K562 (cell line): ENCODE measurements around the gene SPX.

Experiments
- CREB1 ChIP-seq, 2 experiments: sonication (generic) in 1 of 2; formaldehyde crosslinking in 1 of 2; IDR thresholded peaks; 2 replicates each; pipeline versions ENCODE4 v1.6.1 to v1.8.0; 2012 to 2022; ENCODE audit warnings: inconsistent platforms in 1 of 2, mild to moderate bottlenecking in 1 of 2, missing genetic modification reagents in 1 of 2, moderate library complexity in 1 of 2
- CREM ChIP-seq: IDR thresholded peaks from 2 replicates; pipeline ENCODE4 v1.6.1; 2014; ENCODE audit warnings: antibody characterized with exemption, low read depth
- FOXM1 ChIP-seq, 2 experiments: fragments of 450-650 bp in 1 of 2; sonication (generic) in 1 of 2; formaldehyde crosslinking in 1 of 2; IDR thresholded peaks; 2 replicates each; pipeline versions ENCODE4 v1.6.1 to v1.9.0; 2017 to 2022; ENCODE audit warnings: low read depth in 2 of 2, mild to moderate bottlenecking in 2 of 2, missing genetic modification reagents in 1 of 2, moderate library complexity in 1 of 2
- KLF10 ChIP-seq: fragments of 250-450 bp; sonication (Bioruptor Pico); IDR thresholded peaks from 2 replicates; pipeline ENCODE4 v1.6.1; 2021; ENCODE audit warnings: matching md5 sums
- NFRKB ChIP-seq: fragments of 450-650 bp; IDR thresholded peaks from 2 replicates; pipeline ENCODE4 v1.6.1; 2016; ENCODE audit warnings: low read depth
- RFX1 ChIP-seq: fragments of 450-650 bp; IDR thresholded peaks from 2 replicates; pipeline ENCODE4 v1.6.1; 2016; ENCODE audit warnings: mild to moderate bottlenecking, moderate library complexity
- TF ChIP-seq, protein P1 (sequence below): IDR thresholded peaks from 2 replicates; pipeline ENCODE4 v1.6.1; 2016; ENCODE audit warnings: missing genetic modification characterization, missing compliant biosample characterization
- TF ChIP-seq, protein P2 (sequence below), 2 experiments: fragments of 450-650 bp; formaldehyde crosslinking in 1 of 2; IDR thresholded peaks; 2 replicates each; pipeline versions ENCODE4 v1.4.0 to v1.6.1; 2014 to 2020; ENCODE audit warnings: mild to moderate bottlenecking in 2 of 2, borderline replicate concordance in 1 of 2, low read depth in 1 of 2

DNA sequence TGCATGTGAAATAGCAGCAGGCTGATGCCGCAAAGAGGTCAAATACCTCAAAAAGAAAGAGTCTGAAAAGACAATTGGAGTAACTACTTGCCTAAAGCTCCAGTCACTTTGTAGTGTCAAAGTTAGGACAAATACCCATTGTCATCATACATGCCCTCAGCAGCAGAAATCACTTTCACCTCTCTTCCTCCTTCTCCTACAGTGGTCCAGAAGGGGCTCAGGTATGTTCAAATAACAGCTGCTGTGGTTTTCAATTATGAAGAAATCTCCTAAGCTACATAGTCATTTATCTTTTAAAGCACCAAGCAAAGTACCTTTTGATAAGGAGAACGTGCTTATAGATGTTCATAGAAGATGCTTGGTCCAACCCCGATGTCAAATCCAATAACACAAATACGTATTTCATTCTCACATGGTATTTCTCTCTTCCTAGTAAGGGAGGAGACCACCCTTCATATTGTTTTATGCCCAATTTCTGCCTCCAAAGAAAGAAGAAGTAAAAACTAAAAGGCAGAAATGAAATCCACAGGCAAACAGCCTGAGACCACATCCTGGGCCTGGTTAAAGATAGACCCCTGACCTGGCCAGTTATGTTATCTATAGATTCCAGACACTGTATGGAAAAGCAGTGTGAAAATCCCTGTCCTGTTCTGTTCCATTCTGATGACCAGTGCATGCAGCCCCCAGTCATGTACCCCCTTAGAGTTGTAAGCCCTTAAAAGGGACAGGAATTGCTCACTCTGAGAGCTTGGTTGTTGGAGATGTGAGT is 54.8 kb downstream of the SPX start:
- TF ChIP-seq, protein P1, sequence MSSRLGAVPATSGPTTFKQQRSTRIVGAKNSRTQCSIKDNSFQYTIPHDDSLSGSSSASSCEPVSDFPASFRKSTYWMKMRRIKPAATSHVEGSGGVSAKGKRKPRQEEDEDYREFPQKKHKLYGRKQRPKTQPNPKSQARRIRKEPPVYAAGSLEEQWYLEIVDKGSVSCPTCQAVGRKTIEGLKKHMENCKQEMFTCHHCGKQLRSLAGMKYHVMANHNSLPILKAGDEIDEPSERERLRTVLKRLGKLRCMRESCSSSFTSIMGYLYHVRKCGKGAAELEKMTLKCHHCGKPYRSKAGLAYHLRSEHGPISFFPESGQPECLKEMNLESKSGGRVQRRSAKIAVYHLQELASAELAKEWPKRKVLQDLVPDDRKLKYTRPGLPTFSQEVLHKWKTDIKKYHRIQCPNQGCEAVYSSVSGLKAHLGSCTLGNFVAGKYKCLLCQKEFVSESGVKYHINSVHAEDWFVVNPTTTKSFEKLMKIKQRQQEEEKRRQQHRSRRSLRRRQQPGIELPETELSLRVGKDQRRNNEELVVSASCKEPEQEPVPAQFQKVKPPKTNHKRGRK, result no peak
- no peak for TF ChIP-seq KLF10 (CRISPR knock-in tag)
- TF ChIP-seq RFX1, result no peak
- no peak for TF ChIP-seq NFRKB
- TF ChIP-seq CREB1 (IDR thresholded peaks at IDR 0.05), result no peak
- TF ChIP-seq CREB1 (CRISPR knock-in tag; IDR thresholded peaks at IDR 0.05), result no peak
- TF ChIP-seq CREM, result no peak
- TF ChIP-seq, protein P2, sequence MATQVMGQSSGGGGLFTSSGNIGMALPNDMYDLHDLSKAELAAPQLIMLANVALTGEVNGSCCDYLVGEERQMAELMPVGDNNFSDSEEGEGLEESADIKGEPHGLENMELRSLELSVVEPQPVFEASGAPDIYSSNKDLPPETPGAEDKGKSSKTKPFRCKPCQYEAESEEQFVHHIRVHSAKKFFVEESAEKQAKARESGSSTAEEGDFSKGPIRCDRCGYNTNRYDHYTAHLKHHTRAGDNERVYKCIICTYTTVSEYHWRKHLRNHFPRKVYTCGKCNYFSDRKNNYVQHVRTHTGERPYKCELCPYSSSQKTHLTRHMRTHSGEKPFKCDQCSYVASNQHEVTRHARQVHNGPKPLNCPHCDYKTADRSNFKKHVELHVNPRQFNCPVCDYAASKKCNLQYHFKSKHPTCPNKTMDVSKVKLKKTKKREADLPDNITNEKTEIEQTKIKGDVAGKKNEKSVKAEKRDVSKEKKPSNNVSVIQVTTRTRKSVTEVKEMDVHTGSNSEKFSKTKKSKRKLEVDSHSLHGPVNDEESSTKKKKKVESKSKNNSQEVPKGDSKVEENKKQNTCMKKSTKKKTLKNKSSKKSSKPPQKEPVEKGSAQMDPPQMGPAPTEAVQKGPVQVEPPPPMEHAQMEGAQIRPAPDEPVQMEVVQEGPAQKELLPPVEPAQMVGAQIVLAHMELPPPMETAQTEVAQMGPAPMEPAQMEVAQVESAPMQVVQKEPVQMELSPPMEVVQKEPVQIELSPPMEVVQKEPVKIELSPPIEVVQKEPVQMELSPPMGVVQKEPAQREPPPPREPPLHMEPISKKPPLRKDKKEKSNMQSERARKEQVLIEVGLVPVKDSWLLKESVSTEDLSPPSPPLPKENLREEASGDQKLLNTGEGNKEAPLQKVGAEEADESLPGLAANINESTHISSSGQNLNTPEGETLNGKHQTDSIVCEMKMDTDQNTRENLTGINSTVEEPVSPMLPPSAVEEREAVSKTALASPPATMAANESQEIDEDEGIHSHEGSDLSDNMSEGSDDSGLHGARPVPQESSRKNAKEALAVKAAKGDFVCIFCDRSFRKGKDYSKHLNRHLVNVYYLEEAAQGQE (IDR thresholded peaks at IDR 0.05; ENCODE audit: borderline replicate concordance), result no peak
- TF ChIP-seq, protein P2 (CRISPR knock-in tag; IDR thresholded peaks at IDR 0.05; ENCODE audit: low read depth), result no peak
- no peak for TF ChIP-seq FOXM1 (IDR thresholded peaks at IDR 0.05; ENCODE audit: low read depth)
- TF ChIP-seq FOXM1 (CRISPR knock-in tag; IDR thresholded peaks at IDR 0.05; ENCODE audit: low read depth), result no peak
